ENCODE data around the gene KCTD13.

KCTD13 gene

GRCh38 chr16:29899516-29900101, 26.4 kb downstream of the KCTD13 start, which contains the start of gene SEZ6L2:
TSS of gene SEZ6L2 (minus strand) at chr16:29899550. CDS start at chr16:29899019, 531 bp downstream.
- TF ChIP-seq CTCF (IDR thresholded peaks at IDR 0.05): peak; percentile 38
- Histone ChIP-seq H3K9ac (peak within 1 kb of the TSS; percentile 64), H2AFZ (peak within 1 kb of the TSS; percentile 97), H3K9me3 (ENCODE audit: control insufficient read depth, low read length) (no peaks in the 10 kb centered on the region), H3K4me3 (ENCODE audit: low read depth, low read length) (peak within 1 kb of the TSS; percentile 22), H3K36me3 (ENCODE audit: control insufficient read depth, insufficient read depth, low read length) (no peaks in the 10 kb centered on the region), H3K4me2 (ENCODE audit: low read length) (peak within 1 kb of the TSS; percentile 56), H3K4me1 (peaks cover 11% of the 10 kb centered on the region), H3K27me3 (ENCODE audit: control insufficient read depth, insufficient read depth, low read length) (no peaks in the 10 kb centered on the region), H3K79me2 (no peaks in the 10 kb centered on the region), H3K27ac (peak within 1 kb of the TSS; percentile 97)

- H3K27me3 ChIP-seq (ENCODE audit: control insufficient read depth, insufficient read depth, low read length): no peaks in the 10 kb centered on the region
- peak overlapping the region; percentile 64 for H3K9ac ChIP-seq
- peak overlapping the region; percentile 97 for H2AFZ ChIP-seq
- H3K79me2 ChIP-seq: no peaks in the 10 kb centered on the region
- peaks cover 11% of the 10 kb centered on the region for H3K4me1 ChIP-seq
- H3K27ac ChIP-seq: peak overlapping the region; percentile 97
- no peak for TF ChIP-seq CTCF (IDR thresholded peaks at IDR 0.05)
- peak overlapping the region; percentile 22 for H3K4me3 ChIP-seq (ENCODE audit: low read depth, low read length)
- H3K36me3 ChIP-seq (ENCODE audit: control insufficient read depth, insufficient read depth, low read length): no peaks in the 10 kb centered on the region
- no peaks in the 10 kb centered on the region for H3K9me3 ChIP-seq (ENCODE audit: control insufficient read depth, low read length)
- H3K4me2 ChIP-seq (ENCODE audit: low read length): no peak overlapping the region
Measured at GRCh38 chr16:29898804-29899515, 27.1 kb downstream of the KCTD13 start.

GRCh38 chr16:29898135-29898803, 27.8 kb downstream of the KCTD13 start:
- TF ChIP-seq CTCF (IDR thresholded peaks at IDR 0.05): no peak
- no peaks in the 10 kb centered on the region for H3K79me2 ChIP-seq
- no peak overlapping the region for H3K4me2 ChIP-seq (ENCODE audit: low read length)
- no peaks in the 10 kb centered on the region for H3K36me3 ChIP-seq (ENCODE audit: control insufficient read depth, insufficient read depth, low read length)
- peaks cover 11% of the 10 kb centered on the region for H3K4me1 ChIP-seq
- H3K27me3 ChIP-seq (ENCODE audit: control insufficient read depth, insufficient read depth, low read length): no peaks in the 10 kb centered on the region
- no peak overlapping the region for H3K4me3 ChIP-seq (ENCODE audit: low read depth, low read length)
- H2AFZ ChIP-seq: peak overlapping the region; percentile 97
- H3K9me3 ChIP-seq (ENCODE audit: control insufficient read depth, low read length): no peaks in the 10 kb centered on the region
- H3K9ac ChIP-seq: no peak overlapping the region
- H3K27ac ChIP-seq: no peak overlapping the region

GRCh38 chr16:29897333-29897732, 28.7 kb downstream of the KCTD13 start:
- Histone ChIP-seq H3K36me3 (ENCODE audit: control insufficient read depth, insufficient read depth, low read length) (no peaks in the 10 kb centered on the region), H3K4me1 (peaks cover 11% of the 10 kb centered on the region), H3K9ac (no peak overlapping the region), H3K9me3 (ENCODE audit: control insufficient read depth, low read length) (no peaks in the 10 kb centered on the region), H3K27ac (no peak overlapping the region), H3K4me2 (ENCODE audit: low read length) (no peak overlapping the region), H2AFZ (no peak overlapping the region), H3K79me2 (no peaks in the 10 kb centered on the region), H3K4me3 (ENCODE audit: low read depth, low read length) (no peak overlapping the region), H3K27me3 (ENCODE audit: control insufficient read depth, insufficient read depth, low read length) (no peaks in the 10 kb centered on the region)
- TF ChIP-seq CTCF (IDR thresholded peaks at IDR 0.05): no peak
